SH-SY5Y (cell line): ENCODE data around the gene FAXC.

Source experiments
- GATA2 ChIP-seq: IDR thresholded peaks from 2 replicates; pipeline ENCODE4 v1.6.1; 2011; ENCODE audit warnings: mild to moderate bottlenecking, low read depth, low read length
- GATA3 ChIP-seq: IDR thresholded peaks from 2 replicates; pipeline ENCODE4 v1.6.1; 2011; ENCODE audit warnings: low read depth, mild to moderate bottlenecking, low read length, moderate library complexity

GRCh38 chr6:99397287-99397686 is 47.8 kb upstream of the FAXC start:
- no peak for TF ChIP-seq GATA2
- no peak for TF ChIP-seq GATA3
